SK-N-MC (cell line): ENCODE measurements around the gene KLHL30.

Source experiments
- DNase-seq: peaks from one replicate; pipeline ENCODE4 v3.0.0-alpha.2; 2011; ENCODE audit warnings: low read depth, low spot score
- H3K27ac ChIP-seq: fragments of 200-600 bp; sonication (generic); 2 replicates; pipeline ENCODE4 v1.5.1; 2016; ENCODE audit warnings: mixed run types
- H3K36me3 ChIP-seq: fragments of 200-600 bp; sonication (generic); 2 replicates; pipeline ENCODE4 v1.6.1; 2017; ENCODE audit warnings: antibody characterized with exemption, low read length, mixed read lengths; ENCODE audit not compliant: insufficient read depth
- H3K4me3 ChIP-seq: fragments of 200-600 bp; sonication (generic); 2 replicates; pipeline ENCODE4 v1.5.1; 2016
- H3K9ac ChIP-seq: fragments of 200-600 bp; sonication (generic); 2 replicates; pipeline ENCODE4 v1.8.0; 2017; ENCODE audit warnings: mixed run types, mixed read lengths; ENCODE audit not compliant: insufficient read length
- H3K9me3 ChIP-seq: fragments of 200-600 bp; sonication (generic); 2 replicates; pipeline ENCODE4 v1.6.1; 2017; ENCODE audit warnings: low read depth, mild to moderate bottlenecking, antibody characterized with exemption, low read length, moderate library complexity, mixed read lengths
- EZH2 ChIP-seq: fragments of 200-600 bp; sonication (generic); IDR thresholded peaks from one replicate; pipeline ENCODE4 v1.6.1; 2017; ENCODE audit warnings: antibody characterized with exemption
- FOXP2 ChIP-seq: optimal IDR thresholded peaks from 2 replicates; pipeline ENCODE3; 2011; ENCODE audit warnings: mild to moderate bottlenecking, moderate library complexity; ENCODE audit not compliant: insufficient read depth; ENCODE audit errors: extremely low read length, control extremely low read depth
- POLR2AphosphoS5 ChIP-seq: IDR thresholded peaks from 2 replicates; pipeline ENCODE4 v1.6.1; 2012; ENCODE audit warnings: mild to moderate bottlenecking, low read depth, low read length, borderline replicate concordance

Gene KLHL30

DNA sequence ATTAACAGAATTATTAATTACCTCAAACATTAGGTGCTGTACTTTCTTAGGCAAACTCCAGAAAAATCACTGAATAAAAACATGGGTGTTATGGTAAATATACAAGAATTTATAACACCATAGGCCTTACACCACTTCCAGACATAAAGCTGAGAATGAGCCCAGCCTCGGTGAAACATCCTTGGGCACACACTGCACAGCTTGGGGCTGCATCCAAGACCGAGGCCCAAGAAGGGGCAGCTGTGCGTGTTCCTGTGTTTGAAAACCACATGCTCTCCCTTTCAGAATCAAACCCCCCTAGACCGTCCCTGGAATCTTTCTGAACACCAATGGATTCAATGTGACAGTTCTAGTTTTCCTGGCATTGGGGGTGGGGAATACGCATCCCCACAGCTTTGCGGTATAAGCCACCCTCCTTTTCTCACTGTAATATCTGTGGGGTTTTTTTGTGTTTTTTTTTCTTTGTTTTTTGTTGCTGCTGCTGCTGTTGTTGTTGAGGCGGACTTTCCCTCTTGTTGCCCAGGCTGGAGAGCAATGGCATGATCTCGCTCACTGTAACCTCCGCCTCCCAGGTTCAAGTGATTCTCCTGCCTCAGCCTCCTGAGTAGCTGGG is 33.2 kb downstream of the KLHL30 start:
- peak overlapping the region; percentile 71 for H3K27ac ChIP-seq
- H3K4me3 ChIP-seq, result no peak overlapping the region

DNA sequence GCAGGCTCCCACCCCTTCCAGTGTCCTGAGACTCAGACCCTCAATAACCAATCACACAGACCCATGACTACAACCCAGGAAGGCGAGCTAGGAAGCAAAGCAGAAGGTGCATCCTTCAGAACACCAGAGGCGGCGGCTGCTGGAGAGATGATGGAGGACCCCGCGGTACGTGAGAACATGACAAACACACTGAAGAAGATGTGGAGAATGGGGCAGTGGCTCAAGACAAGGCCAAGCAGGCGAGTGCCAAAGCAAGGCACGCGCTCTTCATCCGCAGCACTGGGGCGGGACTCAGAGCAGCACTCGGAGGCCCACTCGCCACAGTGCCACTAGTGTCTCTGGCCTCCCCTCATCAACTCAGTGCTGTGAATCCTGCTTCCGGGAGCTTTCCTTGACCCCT is 34.0 kb downstream of the KLHL30 start:
- peaks cover 70% of the 10 kb centered on the region for H3K36me3 ChIP-seq
- H3K27ac ChIP-seq, result no peak overlapping the region
- H3K9me3 ChIP-seq, result no peaks in the 10 kb centered on the region
- no peak overlapping the region for H3K9ac ChIP-seq
- no peak overlapping the region for H3K4me3 ChIP-seq
- TF ChIP-seq EZH2, result no peak
- TF ChIP-seq FOXP2, result no peak
- TF ChIP-seq POLR2AphosphoS5, result no peak
- DNase-seq, result no peak

More for the DNA sequence above, 33.2 kb downstream of the KLHL30 start:
- Histone ChIP-seq H3K9me3 (no peaks in the 10 kb centered on the region), H3K9ac (no peak overlapping the region), H3K36me3 (peaks cover 70% of the 10 kb centered on the region)
- no peak for DNase-seq
- TF ChIP-seq POLR2AphosphoS5 (0 out of 2 replicates have a peak, but pooled peaks have one; percentile 20), FOXP2 (no peak)

DNA sequence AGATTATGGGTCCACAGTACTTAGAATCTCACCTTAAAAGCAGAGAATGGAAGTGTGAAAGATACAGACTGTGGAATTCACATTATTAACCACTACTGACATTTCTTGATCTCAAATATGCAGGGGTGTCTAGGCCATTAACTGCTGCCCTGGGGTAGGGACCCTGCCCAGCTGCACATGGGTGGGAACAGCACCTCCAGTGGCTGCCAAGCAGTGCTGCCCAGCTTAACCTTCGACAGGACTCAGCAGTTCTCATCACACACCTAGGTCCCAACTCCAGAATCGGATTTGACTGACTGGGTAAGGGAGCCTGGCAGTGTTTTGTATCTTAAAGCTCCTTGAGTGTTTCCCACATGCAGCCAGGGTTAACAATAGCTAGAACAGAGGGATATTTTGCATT is 35.2 kb downstream of the KLHL30 start:
- H3K36me3 ChIP-seq, result peaks cover 75% of the 10 kb centered on the region

DNA sequence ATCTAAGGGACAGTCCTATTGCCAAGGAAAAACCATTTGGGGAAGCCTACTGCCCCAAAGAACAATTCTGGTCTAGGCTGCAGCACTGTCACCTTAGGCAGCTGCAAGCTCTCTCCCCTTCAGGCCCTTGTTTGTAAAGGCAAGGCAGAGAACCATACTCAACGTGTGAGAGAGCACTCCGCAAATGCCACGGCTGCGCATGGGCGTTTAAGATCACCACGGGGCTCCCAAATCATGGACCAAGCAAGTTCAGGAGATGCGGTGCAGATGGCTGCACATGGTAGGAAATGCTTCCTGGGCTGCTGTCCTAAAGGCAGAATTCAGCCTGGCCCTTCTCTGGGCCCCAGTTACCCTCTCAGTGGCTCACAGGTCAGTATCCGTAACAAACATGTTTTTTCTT is 35.8 kb downstream of the KLHL30 start:
- no peak overlapping the region for H3K9ac ChIP-seq
- H3K27ac ChIP-seq, result peak overlapping the region; percentile 15; the same call in 1 of the 2 replicates
- TF ChIP-seq POLR2AphosphoS5, result no peak
- no peak for TF ChIP-seq EZH2
- TF ChIP-seq FOXP2, result no peak
- peaks cover 81% of the 10 kb centered on the region for H3K36me3 ChIP-seq
- no peaks in the 10 kb centered on the region for H3K9me3 ChIP-seq
- no peak overlapping the region for H3K4me3 ChIP-seq
- no peak for DNase-seq

More for the DNA sequence above, 35.2 kb downstream of the KLHL30 start:
- Histone ChIP-seq H3K9ac (no peak overlapping the region), H3K4me3 (no peak overlapping the region), H3K9me3 (no peaks in the 10 kb centered on the region), H3K27ac (no peak overlapping the region)
- DNase-seq, result no peak
- TF ChIP-seq FOXP2 (no peak), EZH2 (no peak), POLR2AphosphoS5 (no peak)

DNA sequence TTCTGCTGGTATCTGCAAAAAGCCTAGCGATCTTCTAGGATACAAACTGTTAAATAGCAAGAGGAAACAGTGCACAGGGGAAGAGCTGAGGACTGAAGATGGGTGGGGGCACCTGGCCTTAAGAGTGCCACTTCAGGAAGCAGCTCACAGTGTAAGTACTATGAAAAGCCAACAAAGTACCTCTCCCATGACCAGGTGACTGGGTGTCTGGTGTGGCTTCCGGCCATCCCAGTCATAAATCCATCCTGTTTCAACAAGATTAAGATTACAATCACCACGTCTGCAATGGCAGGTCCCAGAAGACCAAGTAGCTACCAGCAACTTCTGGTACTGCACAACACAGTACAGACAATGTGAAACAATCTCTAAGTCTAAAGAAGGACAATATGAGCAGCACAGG is 36.2 kb downstream of the KLHL30 start:
- H3K4me3 ChIP-seq, result no peak overlapping the region

DNA sequence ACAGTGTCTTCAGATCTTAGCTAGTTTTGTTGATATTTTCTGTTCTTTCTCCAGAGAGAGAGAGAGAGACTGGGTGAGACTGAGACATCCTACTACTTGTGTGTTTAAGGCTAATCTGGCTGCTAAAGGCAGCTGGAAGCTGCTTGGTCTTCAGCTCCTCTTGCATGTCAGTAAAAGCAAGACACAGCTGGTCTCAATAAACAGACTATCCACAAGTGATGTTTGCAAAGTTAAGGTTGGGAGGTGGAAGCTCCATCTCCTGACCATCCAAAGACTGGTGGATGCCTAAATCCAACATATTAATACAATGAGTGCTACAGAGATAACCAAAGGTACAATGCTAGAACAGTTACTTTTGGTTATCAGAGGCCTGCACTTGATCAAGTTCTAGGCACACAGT is 38.1 kb downstream of the KLHL30 start:
- H3K9ac ChIP-seq, result no peak overlapping the region
- no peak for DNase-seq
- no peak overlapping the region for H3K4me3 ChIP-seq
- H3K9me3 ChIP-seq, result no peaks in the 10 kb centered on the region
- H3K27ac ChIP-seq, result no peak overlapping the region
- H3K36me3 ChIP-seq, result peaks cover 90% of the 10 kb centered on the region
- TF ChIP-seq FOXP2, result no peak
- no peak for TF ChIP-seq POLR2AphosphoS5
- TF ChIP-seq EZH2, result no peak

More for the DNA sequence above, 36.2 kb downstream of the KLHL30 start:
- Histone ChIP-seq H3K9ac (no peak overlapping the region), H3K9me3 (no peaks in the 10 kb centered on the region), H3K27ac (peak overlapping the region; percentile 15; the same call in 1 of the 2 replicates), H3K36me3 (peaks cover 85% of the 10 kb centered on the region)
- TF ChIP-seq FOXP2 (no peak), EZH2 (no peak), POLR2AphosphoS5 (no peak)
- DNase-seq, result no peak

DNA sequence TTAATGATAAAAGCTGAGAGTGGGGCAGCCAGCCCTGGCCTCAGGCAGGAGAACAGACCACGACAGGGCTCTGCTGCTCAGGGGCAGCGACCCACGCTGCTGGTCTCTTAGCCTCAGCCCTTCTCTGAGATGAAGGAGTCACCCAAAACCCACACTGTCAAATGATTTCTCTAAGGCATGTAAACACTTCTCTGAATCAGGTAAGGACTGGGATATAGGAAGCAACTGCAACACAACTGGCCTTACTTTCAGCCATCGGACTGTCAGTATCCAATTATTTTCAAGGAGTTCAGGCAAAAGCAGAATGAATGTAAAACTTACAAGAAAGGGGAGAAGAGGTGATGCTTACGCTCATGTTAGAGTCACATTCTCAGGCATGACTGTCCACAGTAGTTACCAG is 42.1 kb downstream of the KLHL30 start:
- no peak overlapping the region for H3K9ac ChIP-seq
- peaks cover 93% of the 10 kb centered on the region for H3K36me3 ChIP-seq
- H3K4me3 ChIP-seq, result no peak overlapping the region
- no peak for DNase-seq
- 0 out of 2 replicates have a peak overlapping the region, but pooled peaks have one; percentile 33 for H3K27ac ChIP-seq
- TF ChIP-seq FOXP2 (no peak), EZH2 (no peak), POLR2AphosphoS5 (no peak)
- H3K9me3 ChIP-seq, result no peaks in the 10 kb centered on the region

DNA sequence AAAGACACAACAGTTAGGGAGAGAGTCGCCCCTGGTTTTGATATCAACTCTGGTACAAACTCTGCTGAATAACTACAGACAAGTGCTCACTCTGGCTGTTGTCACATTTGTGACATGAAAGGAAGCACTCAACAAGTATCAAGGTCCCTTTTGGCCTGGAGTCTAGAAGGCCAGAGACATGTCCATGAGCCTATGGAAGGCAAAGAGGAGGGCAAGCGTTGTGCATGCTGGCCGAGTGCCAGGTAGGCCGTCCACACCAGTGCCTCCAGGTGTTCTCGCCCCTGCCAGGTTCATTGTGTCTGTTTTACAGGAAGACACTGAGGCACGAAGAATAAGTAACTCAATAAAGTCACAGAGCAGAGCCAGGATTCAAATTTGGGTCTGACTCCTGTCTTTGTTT is 43.9 kb downstream of the KLHL30 start:
- no peak overlapping the region for H3K9ac ChIP-seq
- peaks cover 99% of the 10 kb centered on the region for H3K36me3 ChIP-seq
- H3K27ac ChIP-seq, result no peak overlapping the region
- H3K9me3 ChIP-seq, result no peaks in the 10 kb centered on the region
- DNase-seq, result no peak
- no peak for TF ChIP-seq POLR2AphosphoS5
- no peak for TF ChIP-seq EZH2
- no peak for TF ChIP-seq FOXP2
- no peak overlapping the region for H3K4me3 ChIP-seq

DNA sequence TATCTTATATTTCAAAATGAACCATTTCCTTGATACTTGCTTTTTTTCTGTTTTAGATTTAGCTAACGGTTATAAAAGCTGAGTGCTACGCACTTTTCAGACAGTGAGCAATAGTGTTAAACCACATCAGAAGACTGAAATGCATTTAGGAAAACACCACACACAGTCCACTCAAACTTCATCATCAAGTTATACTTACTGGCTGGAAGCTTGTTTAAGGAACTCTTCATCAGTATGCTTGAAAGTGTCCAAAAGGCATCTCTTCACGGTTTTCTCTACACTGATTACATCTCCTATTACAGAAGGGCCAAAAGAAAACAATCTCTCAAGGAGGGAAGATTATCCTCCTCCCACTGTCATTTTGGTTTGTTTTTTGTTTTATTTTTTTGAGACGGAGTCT is 45.4 kb downstream of the KLHL30 start:
- DNase-seq, result no peak
- Histone ChIP-seq H3K27ac (no peak overlapping the region), H3K4me3 (no peak overlapping the region), H3K36me3 (peaks cover 99% of the 10 kb centered on the region), H3K9me3 (no peaks in the 10 kb centered on the region), H3K9ac (no peak overlapping the region)
- no peak for TF ChIP-seq FOXP2
- no peak for TF ChIP-seq POLR2AphosphoS5
- TF ChIP-seq EZH2, result no peak
